Measurements from ENCODE around the gene HJURP.

GRCh38 chr2:233819884-233820773 lies 34.2 kb downstream of the HJURP start:
- TF ChIP-seq POLR2AphosphoS5 (IDR thresholded peaks at IDR 0.05) (no peak), POLR2A (IDR thresholded peaks at IDR 0.05; ENCODE audit: low read depth) (no peak)
- TF ChIP-seq, protein P1, sequence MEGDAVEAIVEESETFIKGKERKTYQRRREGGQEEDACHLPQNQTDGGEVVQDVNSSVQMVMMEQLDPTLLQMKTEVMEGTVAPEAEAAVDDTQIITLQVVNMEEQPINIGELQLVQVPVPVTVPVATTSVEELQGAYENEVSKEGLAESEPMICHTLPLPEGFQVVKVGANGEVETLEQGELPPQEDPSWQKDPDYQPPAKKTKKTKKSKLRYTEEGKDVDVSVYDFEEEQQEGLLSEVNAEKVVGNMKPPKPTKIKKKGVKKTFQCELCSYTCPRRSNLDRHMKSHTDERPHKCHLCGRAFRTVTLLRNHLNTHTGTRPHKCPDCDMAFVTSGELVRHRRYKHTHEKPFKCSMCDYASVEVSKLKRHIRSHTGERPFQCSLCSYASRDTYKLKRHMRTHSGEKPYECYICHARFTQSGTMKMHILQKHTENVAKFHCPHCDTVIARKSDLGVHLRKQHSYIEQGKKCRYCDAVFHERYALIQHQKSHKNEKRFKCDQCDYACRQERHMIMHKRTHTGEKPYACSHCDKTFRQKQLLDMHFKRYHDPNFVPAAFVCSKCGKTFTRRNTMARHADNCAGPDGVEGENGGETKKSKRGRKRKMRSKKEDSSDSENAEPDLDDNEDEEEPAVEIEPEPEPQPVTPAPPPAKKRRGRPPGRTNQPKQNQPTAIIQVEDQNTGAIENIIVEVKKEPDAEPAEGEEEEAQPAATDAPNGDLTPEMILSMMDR (IDR thresholded peaks at IDR 0.05): no peak

Measured in esophagus muscularis mucosa (tissue), 3 donors.